AG09319 (cell line): ENCODE measurements around the gene BCL2L12.

Experiments used
- DNase-seq: peaks from one replicate; pipeline ENCODE4 v3.0.0-alpha.2; 2010; ENCODE audit warnings: low read depth; ENCODE audit errors: extremely low read depth
- CTCF ChIP-seq: IDR thresholded peaks from 2 replicates; pipeline ENCODE4 v1.5.1; 2011; ENCODE audit warnings: low read depth, mild to moderate bottlenecking, inconsistent platforms, low read length, moderate library complexity

BCL2L12 gene

GRCh38 chr19:49645592-49645991 is 20.1 kb upstream of the BCL2L12 start:
- TF ChIP-seq CTCF = no peak
- no peak for DNase-seq

GRCh38 chr19:49645995-49646394 is 19.7 kb upstream of the BCL2L12 start:
- no peak for TF ChIP-seq CTCF
- DNase-seq = no peak

- no peak for DNase-seq
- no peak for TF ChIP-seq CTCF
Measured at GRCh38 chr19:49646586-49646985, 19.1 kb upstream of the BCL2L12 start.

- no peak for DNase-seq
- TF ChIP-seq CTCF = no peak
Measured at GRCh38 chr19:49651029-49651819, 14.5 kb upstream of the BCL2L12 start.

- TF ChIP-seq CTCF = no peak
- no peak for DNase-seq
Measured at GRCh38 chr19:49651820-49652550, 13.7 kb upstream of the BCL2L12 start.

GRCh38 chr19:49652551-49653465 is 12.9 kb upstream of the BCL2L12 start:
- no peak for TF ChIP-seq CTCF
- no peak for DNase-seq

GRCh38 chr19:49653466-49653806 is 12.3 kb upstream of the BCL2L12 start:
- no peak for DNase-seq
- TF ChIP-seq CTCF = no peak
